Esophagus mucosa (tissue), 1 donor: ENCODE measurements around the gene TLN1. TPM values are rescaled to one million over a fixed set of nuclear protein-coding genes. Genes with fewer than 3 reads are reported as not detected.

Experiments used
- ATAC-seq: fragments of 200-7000 bp; cut with Tn5 transposase; one replicate; pipeline ENCODE4 v1.9.1; 2020
- total RNA-seq: library from RNA; stranded (reverse); gene quantifications from one replicate; pipeline ENCODE4 v1.2.4, GENCODE V29; 2023
- donor health status: DM: yes; HTN: yes; CAD: no.

TLN1 gene
- total RNA-seq = 84.6 TPM

- peak; percentile 92 for ATAC-seq
Measured at GRCh38 chr9:35732185-35732799, at the start of gene TLN1, which contains the start of gene CREB3. TSS of gene TLN1 (minus strand) at chr9:35732195. CDS start at chr9:35725694, 6,501 bp downstream. TSS of gene CREB3 (plus strand) at chr9:35732666. CDS start at chr9:35732773, 107 bp downstream.

DNA sequence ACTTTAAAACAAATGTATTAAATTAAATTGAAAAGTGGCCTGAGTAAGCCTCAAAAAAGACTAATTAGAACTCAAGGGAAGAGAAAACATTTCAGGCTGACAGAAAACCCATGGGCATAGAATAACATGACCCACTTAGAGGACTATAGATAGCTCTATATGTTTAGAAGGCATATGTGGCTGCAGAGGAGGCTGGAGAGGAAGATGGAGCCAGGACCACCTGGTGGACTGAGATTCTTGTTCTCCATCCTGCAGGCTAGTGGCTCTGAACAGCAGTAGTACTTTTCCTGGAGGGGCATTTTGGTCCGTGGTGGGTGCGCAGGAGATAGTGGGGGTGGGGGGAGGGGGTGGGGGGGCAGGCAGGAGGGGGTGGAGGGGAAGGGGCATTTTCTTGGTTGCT lies 49.1 kb upstream of the TLN1 start:
- no peak for ATAC-seq

DNA sequence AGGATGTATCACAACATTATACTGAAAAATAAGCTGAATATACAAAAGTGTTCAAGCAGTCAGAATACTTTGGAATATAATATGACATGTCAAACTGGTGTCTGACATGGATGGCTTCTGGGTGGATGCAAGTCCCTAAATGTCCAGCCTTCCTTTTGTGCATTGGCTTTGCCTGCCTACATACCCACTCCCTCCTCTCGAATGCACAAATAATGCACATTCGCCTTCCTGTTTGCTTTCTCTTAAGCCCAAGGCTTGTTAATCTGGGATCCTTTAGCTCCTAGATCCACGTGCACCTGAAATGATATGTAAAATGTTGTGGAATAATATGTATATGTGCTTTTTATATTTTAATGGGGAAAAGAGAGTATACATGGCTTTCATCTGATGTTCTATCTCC lies 46.5 kb upstream of the TLN1 start:
- ATAC-seq = no peak

GRCh38 chr9:35776018-35776417 lies 44.0 kb upstream of the TLN1 start:
- ATAC-seq = no peak

- no peak for ATAC-seq
Measured at GRCh38 chr9:35774907-35775635, 43.1 kb upstream of the TLN1 start.

DNA sequence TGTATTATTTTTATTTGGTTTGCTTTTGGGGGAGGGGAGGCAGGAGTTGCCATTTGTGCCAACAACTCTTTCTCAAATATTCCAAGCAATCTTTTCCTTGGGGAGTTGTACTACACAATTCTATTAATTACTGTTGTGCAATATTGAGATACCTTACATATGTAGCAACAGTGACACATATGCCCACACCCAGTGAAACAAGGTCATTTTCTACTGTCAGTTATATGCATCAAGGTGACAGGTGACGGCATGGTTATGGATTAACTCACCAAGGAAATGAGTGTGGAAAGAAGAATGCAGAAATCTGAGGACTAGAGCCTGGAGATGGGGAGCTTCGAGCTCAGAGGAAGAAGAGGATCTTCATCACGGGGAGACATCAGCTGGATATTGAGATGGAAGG lies 39.9 kb upstream of the TLN1 start:
- ATAC-seq = peak; percentile 95

DNA sequence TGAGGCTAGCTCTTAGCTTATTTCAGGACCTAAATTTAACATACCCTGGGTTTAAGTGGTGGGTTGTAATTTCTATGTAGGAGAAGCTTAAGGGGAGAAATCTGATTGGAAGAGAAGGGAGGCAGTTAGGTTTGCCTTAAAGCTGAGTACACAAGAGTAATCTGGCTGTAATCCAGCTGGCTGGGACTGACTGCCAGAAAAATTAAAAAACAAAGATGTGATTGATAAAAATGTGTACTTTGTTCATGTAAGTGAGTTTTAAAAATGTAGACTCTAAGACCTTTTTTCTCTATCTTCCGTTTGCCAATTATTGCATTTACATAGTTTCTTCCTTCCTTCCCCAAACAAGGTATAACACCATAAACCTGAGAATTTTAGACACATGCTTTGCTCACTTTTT lies 39.5 kb upstream of the TLN1 start:
- no peak for ATAC-seq

DNA sequence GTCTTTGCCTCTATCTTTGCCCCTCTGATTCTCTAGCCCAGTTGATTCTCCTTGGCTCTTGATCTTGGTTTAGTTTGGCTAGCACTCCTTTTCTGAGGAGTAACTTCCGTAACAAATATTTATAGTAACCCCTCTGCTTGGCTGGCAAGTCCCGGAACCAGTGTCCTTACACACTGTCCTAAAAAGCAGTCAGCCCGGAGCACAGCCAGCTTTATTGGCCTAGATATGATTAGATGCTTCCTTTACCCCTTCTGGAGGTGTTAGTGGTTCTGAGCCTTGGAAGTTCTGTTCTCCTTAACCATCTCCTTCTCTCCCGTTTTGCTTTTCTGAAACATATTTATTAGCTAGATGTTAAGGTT lies 39.1 kb upstream of the TLN1 start:
- no peak for ATAC-seq

- ATAC-seq = no peak
Measured at GRCh38 chr9:35769763-35770162, 37.8 kb upstream of the TLN1 start.

GRCh38 chr9:35767458-35767857 lies 35.5 kb upstream of the TLN1 start:
- no peak for ATAC-seq

- ATAC-seq = no peak
Measured at GRCh38 chr9:35766997-35767396, 35.0 kb upstream of the TLN1 start.

- ATAC-seq = no peak
Measured at GRCh38 chr9:35763803-35764202, 31.8 kb upstream of the TLN1 start.

- peak; percentile 95 for ATAC-seq
Measured at GRCh38 chr9:35763181-35763580, 31.2 kb upstream of the TLN1 start.

- ATAC-seq = no peak
Measured at GRCh38 chr9:35760651-35761050, 28.7 kb upstream of the TLN1 start.

DNA sequence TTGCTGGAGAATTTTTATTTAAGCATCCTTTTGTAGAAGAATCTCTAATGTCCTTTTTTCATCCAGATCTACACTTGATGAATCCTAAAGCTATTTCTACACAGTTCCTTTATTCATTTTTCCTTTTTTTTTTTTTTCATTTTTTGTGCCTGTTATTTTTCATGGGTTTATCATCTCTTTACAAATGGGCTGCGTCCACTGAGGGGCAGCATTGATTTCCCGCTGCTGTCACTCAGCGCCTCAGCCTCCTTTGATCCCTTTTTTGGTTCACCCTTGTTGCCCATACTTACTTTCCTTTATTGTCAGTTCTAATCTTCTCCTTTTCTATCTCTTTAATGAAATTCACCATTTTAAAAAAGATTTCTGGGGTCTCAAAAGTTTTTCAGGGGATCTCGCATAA lies 27.8 kb upstream of the TLN1 start:
- no peak for ATAC-seq

DNA sequence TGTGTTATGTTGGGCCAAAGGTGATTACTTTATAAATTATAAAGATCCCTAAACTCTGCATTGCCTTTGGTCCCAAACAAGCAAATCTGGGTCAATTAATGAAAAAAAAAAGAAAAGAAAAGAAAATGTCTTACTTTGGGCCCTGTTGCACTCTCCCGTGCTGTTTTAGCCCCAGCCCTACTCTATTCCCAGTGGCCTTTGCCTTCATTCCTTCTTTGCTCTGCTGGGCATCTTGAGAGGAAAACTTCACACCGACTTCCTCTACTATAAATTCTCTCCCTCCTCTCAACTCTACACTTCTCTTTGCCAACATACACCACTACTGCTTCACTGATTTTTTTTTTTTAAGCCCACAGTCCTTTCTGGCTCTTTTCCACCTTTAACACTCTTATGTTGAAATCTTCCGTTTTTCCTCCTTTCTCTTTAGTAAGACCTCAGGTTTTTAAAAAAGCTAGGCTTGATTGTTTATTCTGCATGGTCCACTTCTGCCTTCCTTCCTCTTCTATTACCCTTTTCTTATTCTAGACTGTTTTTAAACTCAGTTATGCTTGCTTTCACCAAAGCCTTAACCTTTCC lies 26.6 kb upstream of the TLN1 start:
- ATAC-seq = no peak

- ATAC-seq = no peak
Measured at GRCh38 chr9:35757892-35758275, 25.9 kb upstream of the TLN1 start.

DNA sequence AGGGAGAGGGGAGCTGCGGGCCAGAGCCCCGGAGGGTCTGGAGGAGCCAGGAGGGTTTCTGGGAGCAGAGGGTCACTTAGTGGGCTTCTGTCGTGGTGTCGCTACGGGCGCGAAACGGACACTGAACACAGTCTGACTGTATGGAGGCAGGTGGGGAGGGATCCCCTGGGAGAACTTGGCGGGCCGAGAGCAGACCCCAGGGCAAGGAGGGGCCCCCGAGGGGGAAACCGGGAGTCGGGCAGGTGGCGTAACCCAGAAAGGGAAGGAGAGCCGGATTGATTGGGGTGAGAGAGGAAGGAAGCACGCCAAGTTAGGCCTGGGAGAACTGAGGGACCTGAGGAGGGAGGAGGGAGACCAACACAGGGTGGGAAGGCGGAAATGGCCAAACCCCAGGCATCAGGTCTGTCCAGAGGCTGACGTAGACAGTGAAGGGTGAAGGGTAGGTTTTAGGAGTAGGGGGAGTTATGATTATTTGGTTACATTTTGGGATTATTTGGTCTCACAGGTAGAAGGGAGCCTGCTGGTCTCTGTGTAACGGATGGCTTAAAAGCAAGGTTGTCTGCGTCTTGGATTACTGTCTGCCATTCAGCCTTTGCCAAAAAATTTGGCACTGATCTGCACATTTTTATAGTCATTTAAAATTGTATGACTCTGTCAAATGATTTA lies 25.4 kb upstream of the TLN1 start:
- peak; percentile 35 for ATAC-seq

DNA sequence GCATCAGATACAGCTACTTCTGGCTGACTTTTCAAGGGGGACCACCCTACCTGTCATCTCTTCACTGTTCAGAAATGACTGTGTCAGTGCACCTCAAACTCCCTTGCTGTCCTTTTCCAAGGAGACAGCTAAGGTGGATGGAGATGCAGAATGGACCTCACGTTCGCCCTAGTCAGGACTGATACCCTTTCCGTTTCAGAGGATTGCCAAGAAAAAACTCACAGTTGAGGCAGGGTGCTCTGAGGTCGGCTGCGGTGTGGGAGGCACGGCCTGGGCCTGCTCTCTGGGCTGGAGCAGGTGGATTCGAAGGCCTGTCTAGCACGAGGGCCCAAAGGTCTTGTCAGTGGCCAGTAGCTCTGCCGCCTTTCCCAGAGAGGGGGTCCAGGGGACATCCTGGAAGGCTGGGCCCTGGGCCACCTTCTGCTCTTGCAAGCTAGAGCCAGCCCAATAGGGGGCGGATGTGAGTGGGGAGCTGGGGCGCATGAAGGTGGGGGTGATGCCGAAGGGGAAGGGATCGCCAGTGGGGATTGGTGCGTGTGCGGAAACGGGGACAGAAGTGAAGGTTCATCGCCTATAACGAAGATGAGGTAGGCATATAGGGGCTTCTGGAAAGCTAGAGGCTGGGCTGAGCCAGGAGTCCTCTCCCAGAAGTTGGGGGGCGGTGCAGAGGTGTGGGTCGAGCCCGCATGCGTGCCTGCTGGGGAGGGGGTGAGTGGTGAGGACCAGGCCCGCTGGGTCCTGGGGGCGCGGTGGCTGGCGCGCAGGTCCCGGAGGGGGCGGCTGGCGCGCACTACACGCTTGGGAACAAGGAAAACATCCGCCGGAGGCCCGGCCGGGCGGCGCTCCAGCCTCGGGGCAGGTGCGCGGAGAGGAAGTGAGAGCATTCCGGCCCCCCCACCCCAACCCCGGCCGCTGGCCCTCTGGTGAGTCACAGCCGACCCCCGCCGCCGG lies 24.6 kb upstream of the TLN1 start:
- peak; percentile 50 for ATAC-seq

GRCh38 chr9:35755071-35755470 lies 23.1 kb upstream of the TLN1 start:
- ATAC-seq = no peak

DNA sequence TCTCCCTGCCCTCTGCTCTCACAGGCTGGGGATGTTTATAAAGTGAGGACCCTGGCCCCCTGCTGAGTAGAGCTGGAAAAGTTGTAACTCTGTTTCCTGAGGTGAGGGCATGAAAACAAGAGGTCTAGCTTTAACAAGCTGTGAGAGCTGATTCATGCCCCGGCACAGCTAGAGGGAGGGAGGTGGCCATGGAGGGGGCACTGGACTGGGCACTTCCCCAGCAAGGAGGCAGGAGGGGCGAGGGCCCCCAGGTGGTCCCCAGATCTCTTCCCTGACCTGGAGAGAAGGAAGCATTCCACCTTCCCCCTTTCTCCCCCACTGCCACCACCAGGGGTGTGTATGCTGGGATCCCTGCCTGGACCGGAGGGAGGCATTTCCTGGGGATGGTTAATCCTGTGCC lies 22.3 kb upstream of the TLN1 start, which contains the start of gene MSMP:
TSS of gene MSMP (minus strand) at position 13 of the 400 bp plus-strand sequence. CDS start 147 bp downstream, outside the sequence.
- ATAC-seq = no peak

- ATAC-seq = no peak
Measured at GRCh38 chr9:35753466-35753865, 21.5 kb upstream of the TLN1 start.

- no peak for ATAC-seq
Measured at GRCh38 chr9:35750256-35750531, 18.2 kb upstream of the TLN1 start.
